ENCODE measurements around the gene FABP1. TPM values are rescaled to one million over a fixed set of nuclear protein-coding genes. Genes with fewer than 3 reads are reported as not detected.

Gene FABP1
- total RNA-seq, 4 donors from 2014 or later = not detected

GRCh38 chr2:88146590-88146989 is 18.7 kb upstream of the FABP1 start:
- DNase-seq = no peak
- intact Hi-C loops (cut with DNase I) = no loop called here
- Histone ChIP-seq H3K27ac (no peak overlapping the region), H3K9me3 (no peaks in the 10 kb centered on the region), H3K36me3 (no peaks in the 10 kb centered on the region), H3K4me3 (replicated peaks in 1 of 3) (no peak overlapping the region), H3K27me3 (no peaks in the 10 kb centered on the region), H3K4me1 (no peaks in the 10 kb centered on the region)
- TF ChIP-seq CTCF (IDR thresholded peaks at IDR 0.05) (no peak), POLR2A (IDR thresholded peaks at IDR 0.05) (no peak)

DNA sequence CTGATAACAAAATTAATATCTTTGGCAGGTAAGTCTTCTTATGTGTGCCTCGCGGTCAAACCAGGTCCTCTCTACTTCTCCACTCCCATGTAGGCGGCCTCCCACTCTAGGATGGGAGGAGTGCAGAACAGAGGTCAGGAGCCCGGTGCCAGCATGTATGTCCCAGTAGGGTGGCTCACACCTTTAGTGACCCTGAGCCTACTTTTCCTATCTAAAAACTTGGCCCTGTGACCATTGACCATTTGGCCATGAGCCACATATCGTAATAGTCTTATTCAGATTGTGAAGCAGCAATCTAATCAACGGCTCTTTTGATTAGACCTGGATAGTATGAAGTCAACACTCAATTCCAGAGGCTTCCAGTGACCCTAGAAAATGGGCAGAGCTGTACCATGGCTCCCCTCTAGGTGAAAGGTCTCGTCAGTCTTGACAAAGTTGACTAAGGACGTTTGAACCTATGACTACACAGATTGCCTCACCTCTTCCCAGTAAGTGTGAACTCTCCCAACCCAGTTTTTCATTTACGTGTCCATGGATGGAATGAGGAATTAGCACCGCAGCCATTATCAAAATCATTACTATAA is 17.1 kb upstream of the FABP1 start:
- Histone ChIP-seq H3K4me1 (no peaks in the 10 kb centered on the region), H3K4me3 (replicated peaks in 1 of 3) (no peak overlapping the region), H3K36me3 (no peaks in the 10 kb centered on the region), H3K27me3 (no peaks in the 10 kb centered on the region), H3K27ac (no peak overlapping the region), H3K9me3 (no peaks in the 10 kb centered on the region)
- no peak for DNase-seq
- TF ChIP-seq CTCF (IDR thresholded peaks at IDR 0.05) = no peak
- TF ChIP-seq POLR2A (IDR thresholded peaks at IDR 0.05) = no peak
- 86 to 94% methylated on average over 10 of the region's 10 CpGs for WGBS, 2 donors
- intact Hi-C loops (cut with DNase I) = no loop called here

DNA sequence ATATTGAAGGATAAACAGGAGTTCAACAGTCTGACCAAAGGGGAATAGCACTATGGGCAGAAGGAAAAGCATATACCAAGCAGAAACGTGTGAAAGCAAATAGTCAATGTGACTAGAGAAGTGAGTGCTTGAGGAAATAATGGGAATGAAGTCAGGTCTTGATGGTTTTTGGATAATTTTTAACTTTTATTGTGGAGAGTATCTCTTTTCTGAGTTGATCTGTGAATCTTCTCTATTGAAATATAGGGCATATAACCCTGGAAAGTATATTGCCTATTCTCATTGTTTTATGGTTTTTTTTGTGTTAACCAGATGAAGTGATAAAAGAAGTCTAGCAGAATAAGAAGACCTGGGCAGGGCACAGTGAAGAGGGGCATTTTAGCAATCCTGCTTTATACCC is 16.4 kb upstream of the FABP1 start:
- intact Hi-C loops (cut with DNase I) = no loop called here
- H3K4me3 ChIP-seq (replicated peaks in 1 of 3) = no peak overlapping the region
- H3K27ac ChIP-seq = no peak overlapping the region
- WGBS, 2 donors = 55 to 93% methylated on average over 1 of the region's 1 CpG
- no peaks in the 10 kb centered on the region for H3K27me3 ChIP-seq
- TF ChIP-seq POLR2A (IDR thresholded peaks at IDR 0.05) (no peak), CTCF (IDR thresholded peaks at IDR 0.05) (no peak)
- H3K36me3 ChIP-seq = no peaks in the 10 kb centered on the region
- no peaks in the 10 kb centered on the region for H3K4me1 ChIP-seq
- DNase-seq = no peak
- H3K9me3 ChIP-seq = no peaks in the 10 kb centered on the region

DNA sequence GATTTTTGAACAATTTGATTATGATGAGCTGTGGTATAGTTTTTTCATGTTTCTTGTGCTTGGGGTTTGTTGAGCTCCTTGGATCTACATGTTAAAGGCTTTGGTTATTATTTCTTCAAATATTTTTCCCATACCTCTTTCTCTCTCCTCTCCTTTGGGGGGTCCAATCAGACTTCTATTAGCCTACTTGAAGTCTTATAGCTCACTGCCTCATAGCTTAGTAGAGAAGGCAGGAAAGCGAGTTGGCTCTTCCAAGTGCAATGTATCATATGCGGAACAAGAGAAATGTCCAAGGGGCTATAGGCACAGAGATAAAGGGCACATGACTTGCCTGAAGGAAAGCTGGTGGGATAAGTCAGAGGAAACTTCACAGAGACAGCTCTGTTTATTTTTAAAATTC is 14.1 kb upstream of the FABP1 start:
- no peak overlapping the region for H3K27ac ChIP-seq
- no peaks in the 10 kb centered on the region for H3K27me3 ChIP-seq
- H3K4me1 ChIP-seq = no peaks in the 10 kb centered on the region
- H3K4me3 ChIP-seq (replicated peaks in 1 of 3) = no peak overlapping the region
- 95 to 100% methylated on average over 2 of the region's 2 CpGs for WGBS, 2 donors
- DNase-seq = no peak
- no peaks in the 10 kb centered on the region for H3K36me3 ChIP-seq
- no peaks in the 10 kb centered on the region for H3K9me3 ChIP-seq
- intact Hi-C loops (cut with DNase I) = no loop called here
- TF ChIP-seq POLR2A (IDR thresholded peaks at IDR 0.05) = no peak
- TF ChIP-seq CTCF (IDR thresholded peaks at IDR 0.05) = no peak

GRCh38 chr2:88139804-88140203 is 11.9 kb upstream of the FABP1 start:
- Histone ChIP-seq H3K27me3 (no peaks in the 10 kb centered on the region), H3K36me3 (no peaks in the 10 kb centered on the region), H3K27ac (no peak overlapping the region), H3K4me3 (replicated peaks in 1 of 3) (no peak overlapping the region), H3K9me3 (no peaks in the 10 kb centered on the region), H3K4me1 (no peaks in the 10 kb centered on the region)
- TF ChIP-seq CTCF (IDR thresholded peaks at IDR 0.05) (no peak), POLR2A (IDR thresholded peaks at IDR 0.05) (no peak)
- WGBS, 2 donors = 84 to 86% methylated on average over 6 of the region's 6 CpGs
- no peak for DNase-seq
- intact Hi-C loops (cut with DNase I) = no loop called here
